GM21423 (cell line): ENCODE results near the gene SVIP.

Experiments
- ATAC-seq: cut with Tn5 transposase; IDR thresholded peaks from one replicate; pipeline ENCODE4 v1.9.1; 2021; ENCODE audit warnings: mild to moderate bottlenecking, moderate library complexity; ENCODE audit not compliant: unreplicated experiment

SVIP gene

DNA sequence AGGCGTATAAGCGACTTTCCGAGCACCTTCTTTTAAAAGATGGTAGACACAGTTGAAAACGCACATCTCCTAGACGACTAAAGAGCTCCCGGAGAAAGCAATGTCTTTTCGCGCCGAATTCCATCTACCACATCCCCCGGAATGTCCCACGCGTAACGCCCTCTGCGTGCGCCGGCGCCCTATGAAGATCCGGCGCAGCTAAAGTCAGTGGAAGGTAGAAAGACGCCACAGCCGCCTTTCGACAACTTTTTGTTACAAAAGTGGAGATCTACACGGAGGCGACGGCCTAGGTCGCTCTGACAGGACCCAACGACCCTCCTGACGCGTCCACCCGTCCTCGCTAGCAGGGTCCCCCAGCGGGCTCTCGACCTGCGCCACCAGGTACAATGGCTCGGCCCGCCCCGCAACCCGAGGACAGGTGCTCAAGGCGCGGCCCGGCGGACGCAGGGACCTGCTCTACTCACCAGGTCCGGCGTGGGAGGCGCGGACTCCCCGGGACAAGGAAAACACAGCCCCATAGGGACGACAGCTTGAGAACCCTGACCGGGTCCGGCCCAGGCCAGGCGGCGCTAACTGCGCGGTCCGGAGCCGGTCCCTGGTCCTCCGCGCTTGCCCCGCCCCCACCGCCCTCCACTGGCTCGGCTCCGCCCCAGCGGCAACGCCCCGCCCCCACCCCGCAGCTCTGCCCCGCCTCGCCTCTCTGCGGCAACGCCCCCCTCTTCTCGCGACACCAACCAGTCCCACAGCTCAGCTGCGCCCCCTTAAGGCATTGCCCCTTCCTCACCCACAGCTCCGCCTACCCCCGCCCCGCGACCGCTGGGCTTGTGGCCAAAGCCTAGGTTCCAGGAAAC is at the start of gene SVIP:
Gene SVIP, minus strand, starts transcription at position 571 of the 851 bp plus-strand sequence. Its CDS starts 53 bp downstream, at position 518.
- peak; percentile 92 for ATAC-seq

DNA sequence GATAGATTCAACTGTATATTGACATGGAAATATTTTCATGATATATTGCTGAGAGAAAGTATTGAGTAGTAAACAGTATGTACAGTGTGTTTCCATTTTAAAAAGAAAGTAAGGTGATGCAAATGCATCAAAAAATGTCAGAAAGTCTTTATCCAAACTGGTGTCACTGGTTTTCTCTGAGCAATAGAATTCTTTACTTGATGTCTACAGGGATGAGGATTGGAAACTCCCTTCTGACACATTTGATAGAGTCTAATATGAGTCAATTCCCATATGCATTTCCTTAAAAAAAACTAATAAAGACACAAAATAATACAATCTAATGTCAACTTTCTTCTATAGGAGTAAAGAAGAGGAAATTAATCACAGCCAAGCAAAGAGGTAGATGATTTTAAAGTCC is 49.0 kb upstream of the SVIP start:
- no peak for ATAC-seq

- ATAC-seq = no peak
These were observed 48.4 kb upstream of the SVIP start for GRCh38 chr11:22878039-22878438.

DNA sequence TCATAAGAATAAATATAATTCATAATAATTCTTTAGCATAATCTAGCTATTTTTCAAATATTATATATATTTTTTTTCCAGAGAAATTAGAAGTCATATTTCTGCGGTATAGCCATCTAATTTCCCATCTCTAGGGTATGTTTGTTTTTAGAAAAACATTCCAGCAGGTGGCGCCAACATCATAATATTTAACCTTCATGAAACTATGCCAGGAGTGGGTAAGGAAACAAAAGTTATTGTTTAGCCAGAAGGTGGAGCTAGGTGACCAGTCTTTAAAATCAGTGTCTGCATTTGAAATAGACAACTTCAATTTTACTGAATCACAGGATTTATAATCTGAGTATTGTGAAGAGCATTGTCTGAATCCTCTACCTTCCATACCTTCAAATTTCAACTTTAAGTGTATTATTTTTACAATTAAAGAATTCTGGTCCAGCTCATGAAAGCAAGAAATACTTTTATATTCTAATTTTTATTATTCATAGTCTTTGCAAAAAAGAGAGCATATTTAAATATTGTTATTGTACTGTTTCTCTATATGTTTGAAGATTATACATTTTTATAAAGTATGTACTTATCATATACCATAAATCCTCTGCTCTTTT is 46.4 kb upstream of the SVIP start:
- peak; percentile 97 for ATAC-seq

- ATAC-seq = no peak
These were observed 39.7 kb upstream of the SVIP start for GRCh38 chr11:22869325-22869724.

GRCh38 chr11:22860241-22860640 is 30.6 kb upstream of the SVIP start, which contains the start of gene CCDC179:
Gene CCDC179, minus strand, starts transcription at chr11:22860474. Its CDS starts 53 bp downstream, at chr11:22860421.
- ATAC-seq = no peak

DNA sequence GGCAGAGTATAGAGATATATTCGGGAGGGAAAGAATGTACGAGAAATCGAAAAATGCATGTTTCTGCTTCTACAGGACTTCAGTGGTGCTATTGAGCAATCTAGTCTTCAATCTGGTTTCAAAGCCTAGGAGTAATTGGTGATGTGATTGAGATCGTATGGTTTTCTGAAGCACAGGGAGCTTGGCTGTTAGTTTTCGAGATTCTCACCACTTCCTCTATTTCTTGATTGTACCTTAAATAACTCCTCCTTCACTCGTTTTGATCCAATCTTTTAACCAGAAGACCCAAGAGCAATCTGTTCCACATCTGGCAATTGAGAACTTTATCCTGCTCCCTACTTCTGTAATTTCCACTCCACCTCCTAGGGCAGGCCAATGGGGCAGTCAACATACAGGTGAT is 30.2 kb upstream of the SVIP start:
- ATAC-seq = no peak

- no peak for ATAC-seq
These were observed 21.9 kb upstream of the SVIP start for GRCh38 chr11:22851477-22851876.

- no peak for ATAC-seq
These were observed 17.1 kb upstream of the SVIP start for GRCh38 chr11:22846726-22847125.

DNA sequence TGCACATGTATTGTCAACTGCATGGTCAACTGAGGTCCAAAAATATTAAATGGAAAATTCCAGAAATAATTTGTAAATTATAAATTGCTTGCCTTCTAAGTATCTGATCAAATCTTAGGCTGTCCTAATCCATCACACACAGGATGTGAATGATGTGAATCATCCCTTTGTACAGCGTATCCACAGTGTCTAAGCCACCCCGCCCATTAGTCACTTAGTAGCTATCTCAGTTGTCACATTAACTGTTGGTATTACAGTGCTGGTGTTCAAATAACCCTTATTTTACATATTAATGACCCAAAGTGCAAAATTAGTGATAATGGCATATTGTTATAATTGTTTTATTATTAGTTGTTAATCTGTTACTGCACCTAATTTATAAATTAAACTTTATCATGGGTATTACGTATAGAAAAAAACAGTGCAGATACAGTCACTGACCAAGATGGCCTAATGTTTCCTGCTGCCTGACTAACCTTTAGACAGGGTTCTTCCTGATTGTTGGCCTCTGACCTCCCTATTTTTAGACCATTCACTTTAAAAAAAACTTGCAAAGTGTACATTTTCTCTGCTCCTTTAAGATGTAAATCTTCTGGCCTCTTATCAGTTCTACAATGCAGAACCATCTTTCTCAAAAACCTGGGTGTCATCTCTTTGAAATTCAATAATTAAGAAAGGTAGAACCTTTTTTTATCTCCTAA is 2.9 kb upstream of the SVIP start:
- no peak for ATAC-seq

DNA sequence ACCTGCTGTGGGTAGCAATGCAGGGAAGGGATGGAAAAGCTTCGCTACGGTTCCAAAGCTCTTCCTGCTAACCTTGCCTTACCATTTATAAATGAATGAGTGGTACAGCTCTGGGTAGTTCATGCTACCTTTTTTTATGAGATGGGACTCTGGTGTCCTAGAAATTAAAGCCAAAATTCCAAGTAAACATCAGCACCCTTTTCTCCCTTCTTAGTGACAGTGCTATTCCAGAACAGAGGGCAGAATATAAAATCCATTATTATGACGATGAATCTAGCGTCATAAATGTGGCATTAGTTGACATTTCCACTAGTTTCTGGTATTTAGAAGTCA is 447 bp upstream of the SVIP start:
- ATAC-seq = no peak

GRCh38 chr11:22828373-22828772 is 1.2 kb downstream of the SVIP start:
- no peak for ATAC-seq

GRCh38 chr11:22822203-22822602 is 7.4 kb downstream of the SVIP start:
- ATAC-seq = no peak

DNA sequence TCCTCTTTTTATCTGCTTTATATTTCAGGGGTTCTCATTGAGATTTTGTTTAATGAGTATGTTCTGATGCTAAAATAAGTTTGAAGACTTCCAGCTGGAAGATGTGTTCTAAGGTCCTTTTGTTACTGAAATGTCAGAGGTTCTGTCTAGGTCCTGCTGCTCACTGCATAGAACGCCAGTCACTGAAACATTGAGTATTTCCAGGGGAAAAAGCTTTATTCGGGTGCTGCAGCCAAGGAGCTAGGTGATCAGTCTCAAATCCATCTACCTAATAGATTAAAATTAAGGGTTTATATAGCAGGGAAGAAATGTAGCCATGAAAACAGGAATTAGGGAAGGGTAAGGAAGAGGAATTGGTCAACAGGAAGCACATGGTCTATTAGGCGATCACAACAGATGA is 19.7 kb downstream of the SVIP start:
- no peak for ATAC-seq

GRCh38 chr11:22808571-22809197 is 20.9 kb downstream of the SVIP start:
- peak; percentile 19 for ATAC-seq

DNA sequence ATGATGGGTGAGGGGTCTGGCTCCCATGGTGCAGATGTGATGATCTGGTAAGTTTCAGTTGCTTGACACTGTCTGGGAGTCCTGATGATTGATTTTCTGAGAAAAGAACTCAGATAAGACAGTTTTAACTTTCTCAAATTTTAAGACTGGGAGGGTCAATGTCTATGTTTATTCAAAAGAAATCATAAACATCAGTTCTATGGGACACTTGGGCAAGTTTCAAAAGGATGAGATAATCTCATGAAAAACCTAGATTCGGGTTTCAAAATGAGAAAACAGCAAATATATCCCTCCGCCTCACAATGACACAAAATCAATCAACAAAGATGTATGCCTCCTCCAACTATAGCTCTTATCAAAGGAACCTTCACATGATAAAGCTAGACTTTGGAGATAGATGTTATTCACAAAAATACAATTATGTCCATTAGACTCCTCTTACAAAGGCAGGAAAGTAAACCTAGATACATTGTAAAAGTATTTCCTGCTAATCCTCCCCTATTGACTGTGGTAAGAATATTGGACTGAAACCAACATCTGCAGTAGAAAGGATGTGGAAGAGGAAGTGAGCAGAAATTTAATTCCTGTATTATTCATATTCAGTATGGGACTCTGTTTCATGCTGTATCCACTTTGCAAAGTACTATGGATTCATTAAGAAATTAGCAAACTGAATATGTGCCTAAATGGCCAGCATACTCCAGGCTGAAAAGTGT is 21.6 kb downstream of the SVIP start:
- ATAC-seq = peak; percentile 96

GRCh38 chr11:22807391-22807790 is 22.2 kb downstream of the SVIP start:
- no peak for ATAC-seq

GRCh38 chr11:22802861-22803260 is 26.7 kb downstream of the SVIP start:
- ATAC-seq = no peak

DNA sequence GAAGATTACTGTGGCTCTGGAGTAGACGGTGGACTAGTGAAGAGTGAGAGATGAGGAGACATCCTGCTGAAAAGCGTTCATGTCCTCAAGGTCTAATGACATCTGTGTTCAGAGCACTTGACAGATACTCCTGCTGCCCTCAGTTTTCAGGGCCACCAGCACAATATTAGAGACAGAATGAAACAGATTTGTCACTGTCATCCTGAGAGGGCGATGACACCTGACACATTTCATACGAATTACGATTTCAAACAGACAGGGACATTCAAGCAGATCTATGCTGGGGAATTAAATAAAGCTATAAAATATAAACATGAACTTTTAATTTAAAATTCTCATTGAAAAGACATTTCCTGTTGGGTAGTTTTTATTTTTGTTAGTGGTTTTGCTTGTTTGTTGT is 29.1 kb downstream of the SVIP start:
- no peak for ATAC-seq

GRCh38 chr11:22798901-22799300 is 30.7 kb downstream of the SVIP start:
- no peak for ATAC-seq

DNA sequence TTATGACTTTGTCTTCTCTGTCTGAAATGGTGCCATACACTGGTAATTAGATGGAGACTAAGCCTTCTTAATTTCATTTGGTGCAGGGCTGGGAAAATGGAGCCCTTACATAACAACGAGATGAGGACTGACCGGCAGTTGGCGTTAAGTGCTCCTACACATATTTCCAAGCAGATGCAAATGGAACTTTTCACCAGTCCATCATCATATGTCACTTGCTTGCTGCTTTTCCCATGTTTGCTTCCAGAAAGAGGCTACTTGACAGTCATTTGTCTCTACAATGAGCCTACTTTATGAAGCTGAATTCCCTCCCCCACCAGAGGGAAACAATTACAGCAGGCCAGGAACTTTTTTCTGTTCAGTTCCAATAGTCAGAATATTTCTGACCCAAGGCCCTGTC is 32.6 kb downstream of the SVIP start:
- ATAC-seq = no peak
